Measurements from ENCODE around the gene USH2A.

The USH2A gene

GRCh38 chr1:216237927-216238542 is 185.2 kb downstream of the USH2A start:
- Histone ChIP-seq H3K79me2 (ENCODE audit: insufficient read depth, low read length) (no peaks in the 10 kb centered on the region), H3K27ac (ENCODE audit: low read length) (no peak overlapping the region), H3K4me1 (ENCODE audit: insufficient read depth, low read length) (no peaks in the 10 kb centered on the region), H3K9ac (ENCODE audit: low read depth, low read length) (no peak overlapping the region), H3K27me3 (ENCODE audit: insufficient read depth, low read length, poor library complexity) (no peaks in the 10 kb centered on the region), H3K36me3 (ENCODE audit: insufficient read depth, low read length) (no peaks in the 10 kb centered on the region), H3K4me3 (ENCODE audit: low read depth in 1 of 2, low read length in 2 of 2) (no peak overlapping the region), H3K9me3 (ENCODE audit: insufficient read depth, low read length, severe bottlenecking) (no peaks in the 10 kb centered on the region), H2AFZ (ENCODE audit: low read depth, low read length) (no peak overlapping the region), H4K20me1 (ENCODE audit: insufficient read depth, low read length) (no peaks in the 10 kb centered on the region), H3K4me2 (ENCODE audit: insufficient read depth, low read length) (no peak overlapping the region)
- no peak for DNase-seq
- TF ChIP-seq EZH2 (IDR thresholded peaks at IDR 0.05; ENCODE audit: borderline replicate concordance, low read depth, low read length, severe bottlenecking) (no peak), CTCF (IDR thresholded peaks at IDR 0.05; ENCODE audit: borderline replicate concordance, extremely low read depth, low read length, poor library complexity, severe bottlenecking) (no peak)
- no peak for ATAC-seq (ENCODE audit: insufficient read depth, low read depth)

GRCh38 chr1:216224233-216224632 is 199.0 kb downstream of the USH2A start:
- TF ChIP-seq EZH2 (IDR thresholded peaks at IDR 0.05; ENCODE audit: borderline replicate concordance, low read depth, low read length, severe bottlenecking): no peak
- TF ChIP-seq CTCF (IDR thresholded peaks at IDR 0.05; ENCODE audit: borderline replicate concordance, extremely low read depth, low read length, poor library complexity, severe bottlenecking): no peak
- Histone ChIP-seq H3K27ac (ENCODE audit: low read length) (no peak overlapping the region), H3K9me3 (ENCODE audit: insufficient read depth, low read length, severe bottlenecking) (no peaks in the 10 kb centered on the region), H4K20me1 (ENCODE audit: insufficient read depth, low read length) (no peaks in the 10 kb centered on the region), H3K4me3 (ENCODE audit: low read depth in 1 of 2, low read length in 2 of 2) (no peak overlapping the region), H3K79me2 (ENCODE audit: insufficient read depth, low read length) (no peaks in the 10 kb centered on the region), H3K27me3 (ENCODE audit: insufficient read depth, low read length, poor library complexity) (no peaks in the 10 kb centered on the region), H2AFZ (ENCODE audit: low read depth, low read length) (no peak overlapping the region), H3K4me1 (ENCODE audit: insufficient read depth, low read length) (peaks cover 4% of the 10 kb centered on the region; the same call in 1 of the 2 replicates), H3K9ac (ENCODE audit: low read depth, low read length) (no peak overlapping the region), H3K4me2 (ENCODE audit: insufficient read depth, low read length) (no peak overlapping the region), H3K36me3 (ENCODE audit: insufficient read depth, low read length) (no peaks in the 10 kb centered on the region)
- no peak for DNase-seq
- no peak for ATAC-seq (ENCODE audit: insufficient read depth, low read depth)

GRCh38 chr1:216223486-216223885 is 199.8 kb downstream of the USH2A start:
- H3K27me3 ChIP-seq (ENCODE audit: insufficient read depth, low read length, poor library complexity): no peaks in the 10 kb centered on the region
- ATAC-seq (ENCODE audit: insufficient read depth, low read depth) (no peak), DNase-seq (no peak)
- no peak overlapping the region for H3K4me3 ChIP-seq (ENCODE audit: low read depth in 1 of 2, low read length in 2 of 2)
- no peaks in the 10 kb centered on the region for H4K20me1 ChIP-seq (ENCODE audit: insufficient read depth, low read length)
- no peak overlapping the region for H3K27ac ChIP-seq (ENCODE audit: low read length)
- H2AFZ ChIP-seq (ENCODE audit: low read depth, low read length): no peak overlapping the region
- no peaks in the 10 kb centered on the region for H3K9me3 ChIP-seq (ENCODE audit: insufficient read depth, low read length, severe bottlenecking)
- H3K4me2 ChIP-seq (ENCODE audit: insufficient read depth, low read length): no peak overlapping the region
- H3K36me3 ChIP-seq (ENCODE audit: insufficient read depth, low read length): no peaks in the 10 kb centered on the region
- H3K4me1 ChIP-seq (ENCODE audit: insufficient read depth, low read length): peaks cover 4% of the 10 kb centered on the region; the same call in 1 of the 2 replicates
- no peak overlapping the region for H3K9ac ChIP-seq (ENCODE audit: low read depth, low read length)
- TF ChIP-seq EZH2 (IDR thresholded peaks at IDR 0.05; ENCODE audit: borderline replicate concordance, low read depth, low read length, severe bottlenecking) (no peak), CTCF (IDR thresholded peaks at IDR 0.05; ENCODE audit: borderline replicate concordance, extremely low read depth, low read length, poor library complexity, severe bottlenecking) (no peak)
- H3K79me2 ChIP-seq (ENCODE audit: insufficient read depth, low read length): no peaks in the 10 kb centered on the region

All from DND-41 (cell line).